Lung (tissue), 12 donors: ENCODE measurements around the gene KDM4C. TPM values are rescaled to one million over a fixed set of nuclear protein-coding genes. Genes with fewer than 3 reads are reported as not detected.
"Not testable (repeated sequence)": the region's sequence is repeated elsewhere in the genome, so short reads cannot be mapped to it uniquely, and the experiment has no call there.

Source experiments
- ATAC-seq: fragments of 200-7000 bp; cut with Tn5 transposase; one replicate; pipeline ENCODE4 v1.9.1; 2020; ENCODE audit warnings: moderate number of reproducible peaks; ENCODE audit not compliant: insufficient read depth, low FRiP score
- DNase-seq, 3 donors: peaks; one replicate each; pipeline ENCODE4 v3.0.0-alpha.2; 2013 to 2017
- H3K27ac ChIP-seq, 2 donors: one replicate each; pipeline ENCODE4 v1.5.1; 2013; ENCODE audit warnings: mild to moderate bottlenecking in 2 of 2, moderate library complexity in 2 of 2, control low read depth in 1 of 2, inconsistent platforms in 1 of 2, low read depth in 1 of 2, low read length in 1 of 2
- H3K27me3 ChIP-seq, 3 donors: one replicate each; pipeline ENCODE4 v1.5.1; 2013; ENCODE audit warnings: low read length in 2 of 3; ENCODE audit not compliant: control insufficient read depth in 3 of 3, insufficient read depth in 3 of 3
- H3K36me3 ChIP-seq, 4 donors: one replicate each; pipeline ENCODE4 v1.5.1; 2013; ENCODE audit warnings: low read length in 4 of 4, mild to moderate bottlenecking in 1 of 4, moderate library complexity in 1 of 4; ENCODE audit not compliant: control insufficient read depth in 4 of 4, insufficient read depth in 4 of 4
- H3K4me1 ChIP-seq, 5 donors: one replicate each; pipeline ENCODE4 v1.5.1; 2013; ENCODE audit warnings: low read length in 5 of 5, mild to moderate bottlenecking in 2 of 5, moderate library complexity in 1 of 5; ENCODE audit not compliant: control insufficient read depth in 5 of 5, insufficient read depth in 5 of 5
- H3K4me3 ChIP-seq: one replicate; pipeline ENCODE4 v1.5.1; 2013; ENCODE audit warnings: mild to moderate bottlenecking, control low read depth, moderate library complexity
- H3K9ac ChIP-seq, 2 donors: one replicate each; pipeline ENCODE4 v1.5.1; 2013; ENCODE audit warnings: low read length in 2 of 2, control low read depth in 1 of 2; ENCODE audit not compliant: insufficient read depth in 1 of 2
- H3K9me3 ChIP-seq, 4 donors: one replicate each; pipeline ENCODE4 v1.5.1; 2013; ENCODE audit warnings: low read length in 3 of 4, mild to moderate bottlenecking in 1 of 4, moderate library complexity in 1 of 4; ENCODE audit not compliant: control insufficient read depth in 4 of 4, insufficient read depth in 3 of 4
- CTCF ChIP-seq: IDR thresholded peaks from 2 replicates; pipeline ENCODE4 v1.5.1; 2012; ENCODE audit warnings: mild to moderate bottlenecking; ENCODE audit errors: control extremely low read depth, extremely low read depth
- WGBS, 2 donors: extraction: QIAGEN DNeasy Blood & Tissue Kit; methylation state at CpG; one replicate each; pipeline ENCODE4 v1.1.7; 2013; 5-methylcytosine and 5-hydroxymethylcytosine counted together
- polyA plus RNA-seq, 2 donors: library from polyadenylated mRNA; stranded (reverse); fragments of 200-250 nt; gene quantifications; one replicate each; pipeline ENCODE4 v1.2.1, GENCODE V29; 2013
- total RNA-seq, 2 donors: library from RNA; depleted of rRNA in 1 of 2; stranded (reverse); fragments of >200 nt in 1 of 2; gene quantifications; one replicate each; pipeline ENCODE4 v1.2.1, GENCODE V29; 2014 to 2021
- donor health status: control.
- donor health status: control.
- donor health status: Bipolar disorder and iron deficiency.
- donor health status: healthy.
- donor health status: DM: yes; HTN: yes; CAD: no.

The KDM4C gene
- total and polyA plus RNA-seq, 4 donors = 7.1 to 78.5 (median 25.0) TPM

- no peaks in the 10 kb centered on the region for H3K4me1 ChIP-seq
- no peak for DNase-seq
- 92 to 96% methylated on average over 3 of the region's 3 CpGs for WGBS, 2 donors
- H3K4me3 ChIP-seq = no peak overlapping the region
- ATAC-seq = no peak
- no peaks in the 10 kb centered on the region for H3K27me3 ChIP-seq
- H3K9me3 ChIP-seq = no peaks in the 10 kb centered on the region
- no peak for TF ChIP-seq CTCF
- no peak overlapping the region for H3K27ac ChIP-seq
- H3K36me3 ChIP-seq = no peaks in the 10 kb centered on the region
- H3K9ac ChIP-seq = no peak overlapping the region
Measured at GRCh38 chr9:6735422-6735821, 22.4 kb upstream of the KDM4C start.

- H3K4me3 ChIP-seq = no peak overlapping the region
- H3K36me3 ChIP-seq = no peaks in the 10 kb centered on the region
- no peaks in the 10 kb centered on the region for H3K9me3 ChIP-seq
- H3K27ac ChIP-seq = no peak overlapping the region
- no peak overlapping the region for H3K9ac ChIP-seq
- no peaks in the 10 kb centered on the region for H3K27me3 ChIP-seq
- 10 to 13% methylated on average over 1 of the region's 1 CpG for WGBS, 2 donors
- H3K4me1 ChIP-seq = no peaks in the 10 kb centered on the region
- ATAC-seq = no peak
- DNase-seq = no peak
- TF ChIP-seq CTCF = no peak
Measured at GRCh38 chr9:6739218-6739617, 18.6 kb upstream of the KDM4C start.

GRCh38 chr9:6748861-6749260 is 8.9 kb upstream of the KDM4C start:
- not testable (repeated sequence) for H3K4me1 ChIP-seq, H3K9me3 ChIP-seq

GRCh38 chr9:6754861-6755260 is 2.9 kb upstream of the KDM4C start:
- H3K9ac ChIP-seq, H3K27ac ChIP-seq, H3K36me3 ChIP-seq, ATAC-seq, DNase-seq, H3K9me3 ChIP-seq, H3K27me3 ChIP-seq, H3K4me3 ChIP-seq: not testable (repeated sequence)
- H3K4me1 ChIP-seq = peaks cover 0 to 16% (median 0%) of the 10 kb centered on the region in 5 donors
- WGBS, 2 donors = 96% methylated on average over 10 of the region's 10 CpGs

More at GRCh38 chr9:6748861-6749260, 8.9 kb upstream of the KDM4C start:
- H3K9ac ChIP-seq, H3K4me3 ChIP-seq, H3K27me3 ChIP-seq, DNase-seq, H3K36me3 ChIP-seq, ATAC-seq, H3K27ac ChIP-seq: not testable (repeated sequence)
- 98% methylated on average over 9 of the region's 9 CpGs for WGBS, 2 donors

GRCh38 chr9:6757132-6757455 is 679 bp upstream of the KDM4C start:
- ATAC-seq = peak; percentile 31
- peaks cover 0 to 16% (median 0%) of the 10 kb centered on the region in 5 donors for H3K4me1 ChIP-seq
- no peaks in the 10 kb centered on the region for H3K9me3 ChIP-seq
- H3K27me3 ChIP-seq = no peaks in the 10 kb centered on the region
- WGBS, 2 donors = 0% methylated on average over 14 of the region's 14 CpGs
- no peak for TF ChIP-seq CTCF
- H3K27ac ChIP-seq = peak overlapping the region; percentile 94 to 97
- H3K36me3 ChIP-seq = no peaks in the 10 kb centered on the region
- peak overlapping the region; percentile 89 for H3K4me3 ChIP-seq
- peak in 1 of 3 donors; percentile 47 for DNase-seq
- H3K9ac ChIP-seq = peak overlapping the region; percentile 70 to 73
